ENCODE data around the gene FBXO17. TPM values are rescaled to one million over a fixed set of nuclear protein-coding genes. Genes with fewer than 3 reads are reported as not detected.

Gene FBXO17
- total and polyA plus RNA-seq, 2 of the 13 experiments (the other 11 are each of a cell fraction or from before 2014, with no cell fraction given): 22.1 to 58.7 TPM

- TF ChIP-seq MTA3 (CRISPR knock-in tag; IDR thresholded peaks at IDR 0.05) (no peak), NKX3-1 (CRISPR knock-in tag; IDR thresholded peaks at IDR 0.05) (no peak), NR2F2 (IDR thresholded peaks at IDR 0.05; ENCODE audit: borderline replicate concordance, low read depth) (no peak), MBD4 (IDR thresholded peaks at IDR 0.05; ENCODE audit: borderline replicate concordance, low read length) (no peak), DMTF1 (CRISPR knock-in tag; IDR thresholded peaks at IDR 0.05) (no peak), YEATS4 (CRISPR knock-in tag; IDR thresholded peaks at IDR 0.05; ENCODE audit: borderline replicate concordance) (peak; percentile 72; the same call in 1 of the 2 replicates), ZBTB8A (CRISPR knock-in tag; IDR thresholded peaks at IDR 0.05; ENCODE audit: borderline replicate concordance, low read depth) (no peak), ZMAT5 (CRISPR knock-in tag; IDR thresholded peaks at IDR 0.05; ENCODE audit: borderline replicate concordance, low read depth) (no peak), PRDM4 (CRISPR knock-in tag; IDR thresholded peaks at IDR 0.05; ENCODE audit: borderline replicate concordance) (no peak), ZFP1 (CRISPR knock-in tag; IDR thresholded peaks at IDR 0.05) (no peak), RAD21 (CRISPR knock-in tag; IDR thresholded peaks at IDR 0.05) (peak; percentile 84), SP140L (CRISPR knock-in tag; IDR thresholded peaks at IDR 0.05; ENCODE audit: borderline replicate concordance) (no peak), SALL1 (CRISPR knock-in tag; IDR thresholded peaks at IDR 0.05) (peak; percentile 69), CSRNP1 (CRISPR knock-in tag; IDR thresholded peaks at IDR 0.05) (no peak), LCORL (IDR thresholded peaks at IDR 0.05) (no peak), LCORL (CRISPR knock-in tag; IDR thresholded peaks at IDR 0.05) (peak; percentile 74; the same call in 1 of the 2 replicates), GMEB1 (CRISPR knock-in tag; IDR thresholded peaks at IDR 0.05; ENCODE audit: borderline replicate concordance) (peak; percentile 68; the same call in 1 of the 2 replicates), ARNT2 (CRISPR knock-in tag; IDR thresholded peaks at IDR 0.05; ENCODE audit: low read depth) (peak; percentile 41; the same call in 1 of the 2 replicates), ZNF431 (CRISPR knock-in tag; IDR thresholded peaks at IDR 0.05; ENCODE audit: borderline replicate concordance, low read depth) (no peak)
These were observed 45.4 kb downstream of the FBXO17 start, which contains the start of gene SARS2 (continued) for GRCh38 chr19:38929929-38930775.
